ENCODE measurements around the gene P4HTM. TPM values are rescaled to one million over a fixed set of nuclear protein-coding genes. Genes with fewer than 3 reads are reported as not detected.

Gene P4HTM
- total RNA-seq, 3 donors from 2014 or later: 29.9 to 59.7 (median 58.7) TPM

- peaks cover 16 to 17% of the 10 kb centered on the region in 2 donors for H3K4me1 ChIP-seq
- intact Hi-C loops (cut with DNase I; ENCODE audit: low total_unique reads): no loop called here
Observed at GRCh38 chr3:49020330-49021212, 30.5 kb downstream of the P4HTM start.

GRCh38 chr3:49021213-49021812, 31.3 kb downstream of the P4HTM start:
- Histone ChIP-seq H3K27ac (peak overlapping the region; percentile 100), H3K27me3 (no peaks in the 10 kb centered on the region), H3K4me1 (peaks cover 16 to 17% of the 10 kb centered on the region in 2 donors), H3K9me3 (no peaks in the 10 kb centered on the region), H3K4me3 (peak overlapping the region; percentile 96 to 99 (median 98)), H3K36me3 (peaks cover 4% of the 10 kb centered on the region)
- intact Hi-C loops (cut with DNase I; ENCODE audit: low total_unique reads): no loop called here
- peak; percentile 99 for DNase-seq (ENCODE audit: low spot score in 2 of 2)
- TF ChIP-seq POLR2A (IDR thresholded peaks at IDR 0.05) (peak; percentile 99), CTCF (IDR thresholded peaks at IDR 0.05) (no peak), POLR2AphosphoS5 (IDR thresholded peaks at IDR 0.05) (peak; percentile 98 to 99 (median 98))

More at GRCh38 chr3:49020330-49021212, 30.5 kb downstream of the P4HTM start:
- H3K27me3 ChIP-seq: no peaks in the 10 kb centered on the region
- peaks cover 4% of the 10 kb centered on the region for H3K36me3 ChIP-seq
- H3K27ac ChIP-seq: peak overlapping the region; percentile 100
- no peaks in the 10 kb centered on the region for H3K9me3 ChIP-seq
- DNase-seq (ENCODE audit: low spot score in 2 of 2): peak; percentile 51 to 66
- TF ChIP-seq CTCF (IDR thresholded peaks at IDR 0.05) (no peak), POLR2A (IDR thresholded peaks at IDR 0.05) (no peak), POLR2AphosphoS5 (IDR thresholded peaks at IDR 0.05) (no peak)
- H3K4me3 ChIP-seq: peak overlapping the region; percentile 96 to 99 (median 98)

- peak; percentile 90 to 95 for DNase-seq (ENCODE audit: low spot score in 2 of 2)
- no peaks in the 10 kb centered on the region for H3K9me3 ChIP-seq
- TF ChIP-seq POLR2A (IDR thresholded peaks at IDR 0.05) (peak; percentile 55), CTCF (IDR thresholded peaks at IDR 0.05) (peak; percentile 86 to 99 (median 98)), POLR2AphosphoS5 (IDR thresholded peaks at IDR 0.05) (peak; percentile 85 to 92 (median 88))
- H3K4me3 ChIP-seq: peak within 1 kb of the TSS; percentile 96 to 99 (median 98)
- H3K27ac ChIP-seq: peak within 1 kb of the TSS; percentile 100
- H3K27me3 ChIP-seq: no peaks in the 10 kb centered on the region
- H3K4me1 ChIP-seq: peaks cover 16 to 17% of the 10 kb centered on the region in 2 donors
- H3K36me3 ChIP-seq: peaks cover 4% of the 10 kb centered on the region
- intact Hi-C loops (cut with DNase I; ENCODE audit: low total_unique reads): no loop called here
Observed at GRCh38 chr3:49021813-49022687, 32.0 kb downstream of the P4HTM start, which contains the start of gene NDUFAF3. Gene NDUFAF3 (plus strand): TSS chr3:49022121. CDS start chr3:49022145, 24 bp downstream.

- TF ChIP-seq POLR2A (IDR thresholded peaks at IDR 0.05) (no peak), POLR2AphosphoS5 (IDR thresholded peaks at IDR 0.05) (no peak), CTCF (IDR thresholded peaks at IDR 0.05) (no peak)
- Histone ChIP-seq H3K36me3 (peaks cover 4% of the 10 kb centered on the region), H3K27me3 (no peaks in the 10 kb centered on the region), H3K4me1 (peaks cover 10 to 17% of the 10 kb centered on the region in 2 donors), H3K27ac (peak overlapping the region; percentile 100), H3K4me3 (peak overlapping the region; percentile 96 to 99 (median 98)), H3K9me3 (no peaks in the 10 kb centered on the region)
- no peak for DNase-seq (ENCODE audit: low spot score in 2 of 2)
- intact Hi-C loops (cut with DNase I; ENCODE audit: low total_unique reads): no loop called here
Observed at GRCh38 chr3:49022688-49023171, 32.7 kb downstream of the P4HTM start.
